Measurements from ENCODE around the gene ADGRL4. TPM values are rescaled to one million over a fixed set of nuclear protein-coding genes. Genes with fewer than 3 reads are reported as not detected.
"Not testable (repeated sequence)": the region's sequence is repeated elsewhere in the genome, so short reads cannot be mapped to it uniquely, and the experiment has no call there.

Gene ADGRL4
- total and polyA plus RNA-seq, 8 donors: 0.87 to 25.9 (median 6.7) TPM

DNA sequence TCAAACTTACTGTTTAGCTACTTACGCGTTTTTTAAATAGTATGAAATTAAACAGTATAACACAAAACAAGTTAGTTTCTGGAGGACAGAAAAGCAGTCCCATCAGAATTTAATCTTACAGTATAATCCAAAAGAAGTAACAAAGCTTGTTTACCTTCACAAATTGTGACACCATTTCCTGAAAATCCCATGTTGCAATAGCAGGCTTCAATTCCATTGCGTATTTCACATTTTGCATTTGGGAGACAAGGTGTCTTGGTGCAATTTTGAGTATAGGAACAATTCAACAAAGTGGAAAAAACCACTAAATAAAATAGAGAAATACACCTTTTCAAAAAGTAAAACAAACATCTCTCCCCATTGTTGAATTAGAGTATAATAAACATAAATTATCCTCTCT lies 1.6 kb downstream of the ADGRL4 start:
- DNase-seq: no peak
- no peaks in the 10 kb centered on the region for H3K4me1 ChIP-seq
- peaks cover 0 to 12% (median 5%) of the 10 kb centered on the region in 3 donors for H3K27me3 ChIP-seq
- TF ChIP-seq POLR2A (IDR thresholded peaks at IDR 0.05) (no peak), POLR2AphosphoS5 (IDR thresholded peaks at IDR 0.05) (no peak), EP300 (IDR thresholded peaks at IDR 0.05) (no peak)
- TF ChIP-seq, protein P1, sequence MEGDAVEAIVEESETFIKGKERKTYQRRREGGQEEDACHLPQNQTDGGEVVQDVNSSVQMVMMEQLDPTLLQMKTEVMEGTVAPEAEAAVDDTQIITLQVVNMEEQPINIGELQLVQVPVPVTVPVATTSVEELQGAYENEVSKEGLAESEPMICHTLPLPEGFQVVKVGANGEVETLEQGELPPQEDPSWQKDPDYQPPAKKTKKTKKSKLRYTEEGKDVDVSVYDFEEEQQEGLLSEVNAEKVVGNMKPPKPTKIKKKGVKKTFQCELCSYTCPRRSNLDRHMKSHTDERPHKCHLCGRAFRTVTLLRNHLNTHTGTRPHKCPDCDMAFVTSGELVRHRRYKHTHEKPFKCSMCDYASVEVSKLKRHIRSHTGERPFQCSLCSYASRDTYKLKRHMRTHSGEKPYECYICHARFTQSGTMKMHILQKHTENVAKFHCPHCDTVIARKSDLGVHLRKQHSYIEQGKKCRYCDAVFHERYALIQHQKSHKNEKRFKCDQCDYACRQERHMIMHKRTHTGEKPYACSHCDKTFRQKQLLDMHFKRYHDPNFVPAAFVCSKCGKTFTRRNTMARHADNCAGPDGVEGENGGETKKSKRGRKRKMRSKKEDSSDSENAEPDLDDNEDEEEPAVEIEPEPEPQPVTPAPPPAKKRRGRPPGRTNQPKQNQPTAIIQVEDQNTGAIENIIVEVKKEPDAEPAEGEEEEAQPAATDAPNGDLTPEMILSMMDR (IDR thresholded peaks at IDR 0.05): no peak
- peaks cover 0 to 5% (median 0%) of the 10 kb centered on the region in 4 donors for H3K9me3 ChIP-seq
- no peaks in the 10 kb centered on the region for H3K36me3 ChIP-seq
- H3K27ac ChIP-seq: peak overlapping the region in 2 of 5 donors; percentile 8 to 18
- intact Hi-C loops (cut with DNase I; ENCODE audit: low total_unique reads): no loop called here
- WGBS, 5 donors: 85 to 95% (median 92%) methylated on average over 3 of the region's 3 CpGs
- H3K4me3 ChIP-seq: peak overlapping the region in 1 of 4 donors; percentile 19

- no peaks in the 10 kb centered on the region for H3K9me3 ChIP-seq
- no peak overlapping the region for H3K27ac ChIP-seq
- no peak for DNase-seq
- H3K4me3 ChIP-seq: no peak overlapping the region
- no peaks in the 10 kb centered on the region for H3K36me3 ChIP-seq
- WGBS, 5 donors: 67 to 81% (median 74%) methylated on average over 1 of the region's 1 CpG
- TF ChIP-seq POLR2AphosphoS5 (IDR thresholded peaks at IDR 0.05): no peak
- H3K4me1 ChIP-seq: no peaks in the 10 kb centered on the region
- H3K27me3 ChIP-seq: no peaks in the 10 kb centered on the region
- intact Hi-C loops (cut with DNase I; ENCODE audit: low total_unique reads): no loop called here
These were observed 9.7 kb downstream of the ADGRL4 start for GRCh38 chr1:78996791-78997190.

DNA sequence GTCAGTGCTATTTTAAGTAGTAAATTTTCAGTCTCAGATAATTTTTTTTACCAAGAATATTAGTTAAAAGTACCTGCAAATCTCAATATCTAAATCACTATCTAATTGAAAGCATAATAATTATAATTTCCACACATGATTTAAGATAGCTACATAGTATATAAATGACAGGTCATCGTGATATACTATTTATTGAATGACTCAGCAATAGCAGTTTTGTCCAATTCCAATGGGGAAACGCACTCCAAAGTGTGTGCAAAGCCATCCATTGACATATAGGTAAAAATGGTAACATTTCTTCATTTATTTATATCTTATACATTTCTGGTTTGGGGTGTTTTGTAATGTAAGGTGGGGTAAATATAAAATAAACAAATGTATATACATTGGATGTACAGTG lies 19.5 kb downstream of the ADGRL4 start:
- WGBS, 5 donors: 56 to 74% (median 64%) methylated on average over 2 of the region's 2 CpGs
- intact Hi-C loops (cut with DNase I; ENCODE audit: low total_unique reads): no loop called here
- no peaks in the 10 kb centered on the region for H3K4me1 ChIP-seq
- H3K4me3 ChIP-seq: no peak overlapping the region
- no peaks in the 10 kb centered on the region for H3K36me3 ChIP-seq
- no peak for DNase-seq
- no peaks in the 10 kb centered on the region for H3K9me3 ChIP-seq
- H3K27me3 ChIP-seq: no peaks in the 10 kb centered on the region
- no peak overlapping the region for H3K27ac ChIP-seq
- TF ChIP-seq, protein P1 (IDR thresholded peaks at IDR 0.05): no peak
- TF ChIP-seq POLR2A (IDR thresholded peaks at IDR 0.05) (no peak), EP300 (IDR thresholded peaks at IDR 0.05) (no peak), POLR2AphosphoS5 (IDR thresholded peaks at IDR 0.05) (no peak)

- 49 to 78% (median 64%) methylated on average over 3 of the region's 3 CpGs for WGBS, 5 donors
- TF ChIP-seq POLR2AphosphoS5 (IDR thresholded peaks at IDR 0.05): no peak
- TF ChIP-seq, protein P1 (IDR thresholded peaks at IDR 0.05): no peak
- DNase-seq: peak in 1 of 2 donors; percentile 16
- Histone ChIP-seq H3K36me3 (no peaks in the 10 kb centered on the region), H3K27ac (no peak overlapping the region), H3K27me3 (no peaks in the 10 kb centered on the region), H3K4me3 (no peak overlapping the region), H3K4me1 (no peaks in the 10 kb centered on the region), H3K9me3 (no peaks in the 10 kb centered on the region)
- intact Hi-C loops (cut with DNase I; ENCODE audit: low total_unique reads): no loop called here
These were observed 26.0 kb downstream of the ADGRL4 start for GRCh38 chr1:78980511-78980910.

DNA sequence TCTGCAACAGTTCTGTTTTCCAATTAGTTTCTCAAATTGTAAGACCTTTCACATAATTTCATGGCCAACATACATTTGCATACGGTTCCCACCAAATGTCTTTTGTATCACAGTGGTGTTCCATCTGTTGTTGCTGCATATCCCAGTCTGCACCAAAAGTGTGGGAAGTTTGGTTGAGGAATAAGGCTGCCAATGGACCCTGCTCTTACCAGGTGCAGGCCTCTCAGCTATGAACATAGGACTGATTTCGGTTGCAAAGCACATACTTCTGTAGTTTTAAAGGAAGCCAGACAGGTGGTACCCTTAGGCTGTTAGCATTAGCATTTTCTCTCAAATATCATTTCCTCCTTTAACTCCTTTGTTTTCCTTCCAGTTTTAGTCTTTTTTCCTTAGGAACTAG lies 33.8 kb downstream of the ADGRL4 start:
- Histone ChIP-seq H3K9me3 (peaks cover 0 to 8% (median 0%) of the 10 kb centered on the region in 4 donors), H3K36me3 (no peaks in the 10 kb centered on the region), H3K27me3 (no peaks in the 10 kb centered on the region), H3K27ac (no peak overlapping the region), H3K4me3 (no peak overlapping the region), H3K4me1 (no peaks in the 10 kb centered on the region)
- 81 to 92% (median 86%) methylated on average over 2 of the region's 2 CpGs for WGBS, 5 donors
- TF ChIP-seq, protein P1 (IDR thresholded peaks at IDR 0.05): no peak
- no peak for TF ChIP-seq POLR2A (IDR thresholded peaks at IDR 0.05)
- no peak for TF ChIP-seq EP300 (IDR thresholded peaks at IDR 0.05)
- no peak for TF ChIP-seq POLR2AphosphoS5 (IDR thresholded peaks at IDR 0.05)
- no peak for DNase-seq
- intact Hi-C loops (cut with DNase I; ENCODE audit: low total_unique reads): no loop called here

DNA sequence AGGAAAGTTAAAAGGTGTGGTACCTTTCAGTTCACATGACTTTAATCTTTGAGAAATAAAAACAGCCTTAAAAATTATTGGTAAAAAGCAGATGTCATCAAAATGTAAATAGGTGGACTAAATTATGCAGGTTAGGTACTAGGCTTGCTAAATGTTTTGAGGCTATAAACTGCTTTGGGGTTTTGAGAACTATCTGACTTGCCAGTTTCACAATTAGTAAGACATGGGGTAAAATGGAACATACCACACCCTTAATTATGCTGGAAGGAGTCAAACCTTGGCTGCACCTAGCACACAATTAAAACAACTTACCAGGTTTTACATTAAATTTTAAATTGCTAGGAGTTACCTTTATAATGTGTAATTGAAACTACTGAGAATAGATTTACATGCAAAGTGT lies 39.4 kb downstream of the ADGRL4 start:
- H3K36me3 ChIP-seq; H3K4me3 ChIP-seq; intact Hi-C loops (cut with DNase I; ENCODE audit: low total_unique reads); H3K27me3 ChIP-seq; H3K27ac ChIP-seq; DNase-seq; H3K4me1 ChIP-seq: not testable (repeated sequence)
- H3K9me3 ChIP-seq: peaks cover 6 to 25% (median 16%) of the 10 kb centered on the region in 4 donors
